Stimulated activated CD4-positive, alpha-beta T cell treated with anti-CD3 and anti-CD28 coated beads, TNF-alpha, amount 100 ng/mL, for 48 hours (primary cell): ENCODE measurements around the gene PLAAT2.
"Not testable (repeated sequence)": the region's sequence is repeated elsewhere in the genome, so short reads cannot be mapped to it uniquely, and the experiment has no call there.

Experiments
- DNase-seq, 3 donors: peaks; one replicate each; pipeline ENCODE4 v3.0.0-alpha.2; 2020; ENCODE audit warnings: low read depth in 3 of 3

The PLAAT2 gene

GRCh38 chr11:63578882-63579281 lies 15.7 kb upstream of the PLAAT2 start:
- DNase-seq = not testable (repeated sequence)

GRCh38 chr11:63574856-63575602 lies 11.8 kb upstream of the PLAAT2 start:
- DNase-seq = no peak

- no peak for DNase-seq
Observed at GRCh38 chr11:63573881-63574855, 11.0 kb upstream of the PLAAT2 start.

- DNase-seq = no peak
Observed at GRCh38 chr11:63572026-63572688, 9.0 kb upstream of the PLAAT2 start.

- DNase-seq = no peak
Observed at GRCh38 chr11:63569570-63569969, 6.4 kb upstream of the PLAAT2 start.

GRCh38 chr11:63567044-63567840 lies 4.1 kb upstream of the PLAAT2 start:
- DNase-seq = peak in 1 of 3 donors; percentile 38

- DNase-seq = no peak
Observed at GRCh38 chr11:63564784-63565350, 1.7 kb upstream of the PLAAT2 start.

GRCh38 chr11:63564056-63564774 lies 1.0 kb upstream of the PLAAT2 start:
- no peak for DNase-seq

- DNase-seq = no peak
Observed at GRCh38 chr11:63560506-63561180, 2.5 kb downstream of the PLAAT2 start.

- DNase-seq = no peak
Observed at GRCh38 chr11:63558459-63559157, 4.6 kb downstream of the PLAAT2 start.

GRCh38 chr11:63557570-63557969 lies 5.6 kb downstream of the PLAAT2 start:
- DNase-seq = no peak

GRCh38 chr11:63556404-63557013 lies 6.7 kb downstream of the PLAAT2 start:
- DNase-seq = no peak

- no peak for DNase-seq
Observed at GRCh38 chr11:63554877-63555223, 8.3 kb downstream of the PLAAT2 start.

GRCh38 chr11:63553759-63554158 lies 9.4 kb downstream of the PLAAT2 start:
- DNase-seq = no peak

GRCh38 chr11:63552921-63553320 lies 10.3 kb downstream of the PLAAT2 start:
- DNase-seq = no peak

- DNase-seq = no peak
Observed at GRCh38 chr11:63551889-63552266, 11.3 kb downstream of the PLAAT2 start.

GRCh38 chr11:63551091-63551888 lies 11.9 kb downstream of the PLAAT2 start:
- no peak for DNase-seq

GRCh38 chr11:63550156-63550700 lies 13.0 kb downstream of the PLAAT2 start:
- DNase-seq = not testable (repeated sequence)
